ENCODE data around the gene RAB36. TPM values are rescaled to one million over a fixed set of nuclear protein-coding genes. Genes with fewer than 3 reads are reported as not detected.

The RAB36 gene
- total and polyA plus RNA-seq, 9 of the 15 experiments (the other 6 are each of a cell fraction or from before 2014, with no cell fraction given) = 0.04 to 0.50 (median 0.08) TPM; not detected in 3

GRCh38 chr22:23128269-23129108, 16.8 kb upstream of the RAB36 start (continued):
- TF ChIP-seq, protein P1, sequence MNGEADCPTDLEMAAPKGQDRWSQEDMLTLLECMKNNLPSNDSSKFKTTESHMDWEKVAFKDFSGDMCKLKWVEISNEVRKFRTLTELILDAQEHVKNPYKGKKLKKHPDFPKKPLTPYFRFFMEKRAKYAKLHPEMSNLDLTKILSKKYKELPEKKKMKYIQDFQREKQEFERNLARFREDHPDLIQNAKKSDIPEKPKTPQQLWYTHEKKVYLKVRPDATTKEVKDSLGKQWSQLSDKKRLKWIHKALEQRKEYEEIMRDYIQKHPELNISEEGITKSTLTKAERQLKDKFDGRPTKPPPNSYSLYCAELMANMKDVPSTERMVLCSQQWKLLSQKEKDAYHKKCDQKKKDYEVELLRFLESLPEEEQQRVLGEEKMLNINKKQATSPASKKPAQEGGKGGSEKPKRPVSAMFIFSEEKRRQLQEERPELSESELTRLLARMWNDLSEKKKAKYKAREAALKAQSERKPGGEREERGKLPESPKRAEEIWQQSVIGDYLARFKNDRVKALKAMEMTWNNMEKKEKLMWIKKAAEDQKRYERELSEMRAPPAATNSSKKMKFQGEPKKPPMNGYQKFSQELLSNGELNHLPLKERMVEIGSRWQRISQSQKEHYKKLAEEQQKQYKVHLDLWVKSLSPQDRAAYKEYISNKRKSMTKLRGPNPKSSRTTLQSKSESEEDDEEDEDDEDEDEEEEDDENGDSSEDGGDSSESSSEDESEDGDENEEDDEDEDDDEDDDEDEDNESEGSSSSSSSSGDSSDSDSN (IDR thresholded peaks at IDR 0.05; ENCODE audit: borderline replicate concordance in 1 of 2, low read depth in 2 of 2, low read length in 2 of 2) = peak in 1 of 2 experiments; percentile 83; a peak in 1 of 4 replicates
- no peak for TF ChIP-seq MTF1 (CRISPR knock-in tag; IDR thresholded peaks at IDR 0.05; ENCODE audit: borderline replicate concordance)
- TF ChIP-seq RUNX1 (IDR thresholded peaks at IDR 0.05; ENCODE audit: low read depth) = no peak
- TF ChIP-seq POU5F1 (IDR thresholded peaks at IDR 0.05; ENCODE audit: borderline replicate concordance, low read depth, low read length, partially characterized antibody) = peak; percentile 69
- TF ChIP-seq ZNF707 (CRISPR knock-in tag; conservative IDR thresholded peaks at IDR 0.05) = no peak
- TF ChIP-seq, protein P2, sequence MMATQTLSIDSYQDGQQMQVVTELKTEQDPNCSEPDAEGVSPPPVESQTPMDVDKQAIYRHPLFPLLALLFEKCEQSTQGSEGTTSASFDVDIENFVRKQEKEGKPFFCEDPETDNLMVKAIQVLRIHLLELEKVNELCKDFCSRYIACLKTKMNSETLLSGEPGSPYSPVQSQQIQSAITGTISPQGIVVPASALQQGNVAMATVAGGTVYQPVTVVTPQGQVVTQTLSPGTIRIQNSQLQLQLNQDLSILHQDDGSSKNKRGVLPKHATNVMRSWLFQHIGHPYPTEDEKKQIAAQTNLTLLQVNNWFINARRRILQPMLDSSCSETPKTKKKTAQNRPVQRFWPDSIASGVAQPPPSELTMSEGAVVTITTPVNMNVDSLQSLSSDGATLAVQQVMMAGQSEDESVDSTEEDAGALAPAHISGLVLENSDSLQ (IDR thresholded peaks at IDR 0.05) = no peak
- peak; percentile 44 for TF ChIP-seq CHD2 (IDR thresholded peaks at IDR 0.05; ENCODE audit: low read depth, low read length)
- TF ChIP-seq BRF1 (IDR thresholded peaks at IDR 0.05; ENCODE audit: borderline replicate concordance, extremely low read depth, insufficient read length) = no peak
- peak in 1 of 2 experiments; percentile 83; a peak in 2 of 3 replicates for TF ChIP-seq CBX3 (IDR thresholded peaks at IDR 0.05; ENCODE audit: borderline replicate concordance in 1 of 2, low read length in 2 of 2)
- TF ChIP-seq ZSCAN29 (IDR thresholded peaks at IDR 0.05) = no peak
- TF ChIP-seq ZNF717 (CRISPR knock-in tag; IDR thresholded peaks at IDR 0.05) = no peak
- TF ChIP-seq GATA2 (CRISPR knock-in tag; IDR thresholded peaks at IDR 0.05) = no peak
- TF ChIP-seq ZNF77 (CRISPR knock-in tag; IDR thresholded peaks at IDR 0.05) = no peak
- no peak for TF ChIP-seq E2F3 (CRISPR knock-in tag; IDR thresholded peaks at IDR 0.05)
- no peak for TF ChIP-seq NFXL1 (CRISPR knock-in tag; IDR thresholded peaks at IDR 0.05)
- TF ChIP-seq POLR2B (IDR thresholded peaks at IDR 0.05; ENCODE audit: low read depth, partially characterized antibody) = no peak
- no peak for TF ChIP-seq NCOA1 (IDR thresholded peaks at IDR 0.05; ENCODE audit: low read depth)
- no peak for TF ChIP-seq ZNF408 (CRISPR knock-in tag; IDR thresholded peaks at IDR 0.05; ENCODE audit: low read depth)
- no peak for TF ChIP-seq ASH1L (IDR thresholded peaks at IDR 0.05; ENCODE audit: borderline replicate concordance, low read depth, partially characterized antibody)
- no peak for TF ChIP-seq ZNF436 (CRISPR knock-in tag; IDR thresholded peaks at IDR 0.05)
- peak; percentile 92; the same call in 1 of the 2 replicates for TF ChIP-seq ZHX1 (conservative IDR thresholded peaks at IDR 0.05; ENCODE audit: low read length)
- TF ChIP-seq SMAD2 (IDR thresholded peaks at IDR 0.05; ENCODE audit: low read depth, low read length) = no peak; the same call in 1 of the 2 replicates
- TF ChIP-seq HOXB6 (CRISPR knock-in tag; IDR thresholded peaks at IDR 0.05; ENCODE audit: borderline replicate concordance) = no peak
- no peak for TF ChIP-seq PTTG1 (tag; IDR thresholded peaks at IDR 0.05; ENCODE audit: low read depth)

Measured in K562 (cell line).